ENCODE measurements around the gene GNAO1.

GRCh38 chr16:56312556-56312955 is 121.3 kb downstream of the GNAO1 start:
- TF ChIP-seq, protein P1, sequence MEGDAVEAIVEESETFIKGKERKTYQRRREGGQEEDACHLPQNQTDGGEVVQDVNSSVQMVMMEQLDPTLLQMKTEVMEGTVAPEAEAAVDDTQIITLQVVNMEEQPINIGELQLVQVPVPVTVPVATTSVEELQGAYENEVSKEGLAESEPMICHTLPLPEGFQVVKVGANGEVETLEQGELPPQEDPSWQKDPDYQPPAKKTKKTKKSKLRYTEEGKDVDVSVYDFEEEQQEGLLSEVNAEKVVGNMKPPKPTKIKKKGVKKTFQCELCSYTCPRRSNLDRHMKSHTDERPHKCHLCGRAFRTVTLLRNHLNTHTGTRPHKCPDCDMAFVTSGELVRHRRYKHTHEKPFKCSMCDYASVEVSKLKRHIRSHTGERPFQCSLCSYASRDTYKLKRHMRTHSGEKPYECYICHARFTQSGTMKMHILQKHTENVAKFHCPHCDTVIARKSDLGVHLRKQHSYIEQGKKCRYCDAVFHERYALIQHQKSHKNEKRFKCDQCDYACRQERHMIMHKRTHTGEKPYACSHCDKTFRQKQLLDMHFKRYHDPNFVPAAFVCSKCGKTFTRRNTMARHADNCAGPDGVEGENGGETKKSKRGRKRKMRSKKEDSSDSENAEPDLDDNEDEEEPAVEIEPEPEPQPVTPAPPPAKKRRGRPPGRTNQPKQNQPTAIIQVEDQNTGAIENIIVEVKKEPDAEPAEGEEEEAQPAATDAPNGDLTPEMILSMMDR (IDR thresholded peaks at IDR 0.05), result no peak
- TF ChIP-seq RAD21 (IDR thresholded peaks at IDR 0.05; ENCODE audit: low read length), result no peak
